Measurements from ENCODE around the gene CRB1. TPM values are rescaled to one million over a fixed set of nuclear protein-coding genes. Genes with fewer than 3 reads are reported as not detected.

The CRB1 gene
- total RNA-seq, 1 donor from 2014 or later = not detected

DNA sequence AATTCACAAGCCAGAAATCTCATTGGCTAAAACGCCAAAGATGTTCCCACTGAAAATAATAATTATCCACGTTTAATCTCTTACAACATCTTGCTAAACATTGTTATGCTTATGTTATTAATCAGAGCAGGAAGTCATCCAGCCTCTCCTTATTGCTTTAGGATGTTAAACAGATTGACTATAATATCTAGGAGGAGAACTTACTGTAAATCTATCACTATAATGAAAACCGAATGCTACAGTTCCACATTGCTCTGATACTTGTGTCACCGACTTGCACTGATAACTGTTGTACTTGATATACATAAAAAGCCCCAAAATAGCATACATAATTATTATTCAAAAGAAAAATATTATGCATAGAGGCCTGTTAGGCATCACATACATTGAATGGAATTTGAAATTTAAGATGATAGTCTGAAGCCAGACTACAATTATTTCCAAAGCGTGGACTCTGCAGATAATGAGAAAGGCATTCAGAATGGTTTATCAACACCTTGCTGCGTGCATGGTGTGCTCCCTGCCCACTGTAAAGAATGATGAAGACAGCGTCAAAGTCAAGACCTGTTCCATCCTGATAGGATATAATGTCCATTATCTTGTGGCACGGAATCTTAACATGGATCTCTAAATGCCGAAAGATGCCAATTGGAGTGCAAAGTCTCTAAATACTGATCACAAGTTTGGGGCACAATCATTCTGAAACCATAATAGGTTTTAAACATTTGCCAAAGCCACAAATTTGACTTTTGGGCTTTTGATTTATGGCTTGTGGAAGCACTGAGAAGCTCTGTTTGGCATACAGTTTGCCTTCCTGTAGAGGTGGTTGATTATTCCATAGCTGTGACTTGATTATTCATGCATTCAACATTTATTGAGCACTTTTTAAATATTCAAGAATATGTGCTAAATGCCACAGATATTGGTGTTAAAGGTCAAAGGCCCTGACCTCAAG lies 71.3 kb downstream of the CRB1 start:
- Histone ChIP-seq H3K36me3 (no peaks in the 10 kb centered on the region), H3K9me3 (no peaks in the 10 kb centered on the region), H3K4me3 (no peak overlapping the region), H3K4me1 (no peaks in the 10 kb centered on the region), H3K27me3 (no peaks in the 10 kb centered on the region), H3K27ac (no peak overlapping the region)
- TF ChIP-seq, protein P1, sequence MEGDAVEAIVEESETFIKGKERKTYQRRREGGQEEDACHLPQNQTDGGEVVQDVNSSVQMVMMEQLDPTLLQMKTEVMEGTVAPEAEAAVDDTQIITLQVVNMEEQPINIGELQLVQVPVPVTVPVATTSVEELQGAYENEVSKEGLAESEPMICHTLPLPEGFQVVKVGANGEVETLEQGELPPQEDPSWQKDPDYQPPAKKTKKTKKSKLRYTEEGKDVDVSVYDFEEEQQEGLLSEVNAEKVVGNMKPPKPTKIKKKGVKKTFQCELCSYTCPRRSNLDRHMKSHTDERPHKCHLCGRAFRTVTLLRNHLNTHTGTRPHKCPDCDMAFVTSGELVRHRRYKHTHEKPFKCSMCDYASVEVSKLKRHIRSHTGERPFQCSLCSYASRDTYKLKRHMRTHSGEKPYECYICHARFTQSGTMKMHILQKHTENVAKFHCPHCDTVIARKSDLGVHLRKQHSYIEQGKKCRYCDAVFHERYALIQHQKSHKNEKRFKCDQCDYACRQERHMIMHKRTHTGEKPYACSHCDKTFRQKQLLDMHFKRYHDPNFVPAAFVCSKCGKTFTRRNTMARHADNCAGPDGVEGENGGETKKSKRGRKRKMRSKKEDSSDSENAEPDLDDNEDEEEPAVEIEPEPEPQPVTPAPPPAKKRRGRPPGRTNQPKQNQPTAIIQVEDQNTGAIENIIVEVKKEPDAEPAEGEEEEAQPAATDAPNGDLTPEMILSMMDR (IDR thresholded peaks at IDR 0.05) = no peak
- no peak for DNase-seq (ENCODE audit: low spot score in 2 of 2)
- intact Hi-C loops (cut with DNase I) = no loop called here

DNA sequence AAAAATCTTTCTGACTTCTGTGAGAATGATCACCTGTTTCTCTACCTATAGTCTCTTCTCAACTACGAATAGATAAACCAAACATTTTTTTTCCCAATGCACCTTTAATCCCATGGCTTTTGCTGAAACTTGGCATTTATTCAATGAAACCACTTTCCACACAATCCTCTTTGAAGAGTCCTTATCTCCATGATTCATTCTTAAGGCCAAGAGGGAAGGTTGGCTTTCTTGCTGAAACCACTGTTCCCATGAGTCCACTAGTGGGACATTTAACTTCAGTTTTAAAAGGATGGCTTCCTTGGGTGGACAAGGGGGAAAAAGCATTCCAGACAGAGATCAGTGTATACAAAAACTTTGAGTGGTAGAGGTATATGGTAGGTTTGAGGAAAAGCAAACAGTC lies 73.6 kb downstream of the CRB1 start:
- H3K27me3 ChIP-seq = no peaks in the 10 kb centered on the region
- no peaks in the 10 kb centered on the region for H3K9me3 ChIP-seq
- DNase-seq (ENCODE audit: low spot score in 2 of 2) = no peak
- no peaks in the 10 kb centered on the region for H3K4me1 ChIP-seq
- intact Hi-C loops (cut with DNase I) = no loop called here
- TF ChIP-seq, protein P1 (IDR thresholded peaks at IDR 0.05) = no peak
- H3K36me3 ChIP-seq = no peaks in the 10 kb centered on the region
- H3K27ac ChIP-seq = no peak overlapping the region
- H3K4me3 ChIP-seq = no peak overlapping the region

DNA sequence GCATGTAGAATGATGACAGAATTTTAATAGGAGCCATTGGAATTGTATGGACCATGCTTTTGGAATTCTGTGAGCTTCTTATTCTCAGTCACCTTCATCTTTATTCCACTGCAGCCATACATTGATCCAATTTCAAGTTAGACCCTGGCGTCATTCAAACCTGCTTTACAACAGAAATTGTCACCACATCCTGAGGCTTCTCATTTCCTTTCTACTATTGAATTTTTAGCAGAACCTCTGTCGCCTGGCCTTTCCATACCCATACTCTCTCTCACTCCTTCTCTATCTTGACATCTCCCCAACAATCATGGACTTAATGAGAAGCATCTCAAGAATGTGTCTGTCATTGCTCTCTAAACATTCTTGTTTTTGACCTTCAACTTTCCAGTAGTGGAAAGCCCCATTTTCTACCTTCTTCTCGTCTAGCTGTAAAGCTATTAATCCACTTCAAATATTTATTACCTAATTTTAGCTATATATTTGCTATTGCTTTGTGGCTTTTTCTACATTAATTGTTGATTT lies 74.1 kb downstream of the CRB1 start:
- Histone ChIP-seq H3K4me3 (no peak overlapping the region), H3K9me3 (no peaks in the 10 kb centered on the region), H3K36me3 (no peaks in the 10 kb centered on the region), H3K4me1 (no peaks in the 10 kb centered on the region), H3K27me3 (no peaks in the 10 kb centered on the region), H3K27ac (no peak overlapping the region)
- no peak for DNase-seq (ENCODE audit: low spot score in 2 of 2)
- TF ChIP-seq, protein P1 (IDR thresholded peaks at IDR 0.05) = no peak
- intact Hi-C loops (cut with DNase I) = no loop called here

DNA sequence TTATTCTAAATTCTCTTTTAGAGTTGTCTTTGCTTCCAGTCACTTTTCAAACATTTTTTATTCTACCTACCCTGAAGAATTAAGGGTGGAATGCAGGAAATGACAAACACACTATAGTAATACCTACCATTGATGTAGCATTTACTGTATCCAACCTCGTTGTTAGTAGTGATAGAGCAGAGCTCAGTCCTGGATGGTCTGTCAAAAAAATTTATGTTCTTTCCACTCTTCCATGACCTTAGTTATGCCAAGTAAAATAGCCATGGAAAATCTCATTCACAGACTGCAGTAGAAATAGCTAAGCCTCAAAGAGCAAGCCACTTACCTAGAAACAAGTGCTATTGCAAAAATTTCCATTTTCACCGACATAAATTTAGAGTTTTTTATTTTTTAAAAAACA lies 74.6 kb downstream of the CRB1 start:
- TF ChIP-seq, protein P1 (IDR thresholded peaks at IDR 0.05) = no peak
- H3K4me3 ChIP-seq = no peak overlapping the region
- DNase-seq (ENCODE audit: low spot score in 2 of 2) = no peak
- H3K27me3 ChIP-seq = no peaks in the 10 kb centered on the region
- no peaks in the 10 kb centered on the region for H3K36me3 ChIP-seq
- no peaks in the 10 kb centered on the region for H3K4me1 ChIP-seq
- intact Hi-C loops (cut with DNase I) = no loop called here
- no peak overlapping the region for H3K27ac ChIP-seq
- H3K9me3 ChIP-seq = no peaks in the 10 kb centered on the region

DNA sequence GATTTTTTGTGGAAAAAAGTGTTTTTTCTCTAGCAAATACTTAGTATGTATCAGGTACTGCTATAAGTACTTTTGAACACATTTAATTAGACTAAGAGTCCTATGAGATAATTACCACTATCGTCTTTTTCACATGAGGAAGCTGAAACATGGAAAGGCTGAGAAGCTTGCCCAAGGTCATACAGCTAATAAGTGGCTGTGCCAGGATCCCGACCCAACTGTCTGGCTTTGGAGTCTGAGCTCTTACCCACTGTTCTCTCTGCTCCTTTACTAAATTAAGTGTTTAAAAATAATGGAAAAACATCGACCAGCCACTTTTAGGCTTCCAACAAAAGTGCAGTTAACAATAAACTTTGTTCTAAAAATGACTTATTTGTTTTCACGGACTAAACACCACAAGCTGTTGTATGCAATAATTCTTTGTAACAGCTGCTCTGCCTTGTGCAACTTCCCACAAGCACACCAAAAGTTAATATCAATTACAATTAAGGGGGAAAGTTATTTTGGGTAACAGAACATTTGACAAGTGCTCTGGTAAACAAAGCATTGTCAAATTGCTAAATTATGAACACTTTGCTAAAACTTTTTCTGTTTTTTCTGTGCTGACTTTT lies 75.7 kb downstream of the CRB1 start:
- intact Hi-C loops (cut with DNase I) = no loop called here
- H3K4me1 ChIP-seq = no peaks in the 10 kb centered on the region

More for the DNA sequence above, 75.7 kb downstream of the CRB1 start:
- Histone ChIP-seq H3K36me3 (no peaks in the 10 kb centered on the region), H3K4me3 (no peak overlapping the region), H3K27me3 (no peaks in the 10 kb centered on the region), H3K9me3 (no peaks in the 10 kb centered on the region), H3K27ac (no peak overlapping the region)
- TF ChIP-seq, protein P1 (IDR thresholded peaks at IDR 0.05) = no peak
- no peak for DNase-seq (ENCODE audit: low spot score in 2 of 2)
